Mammary epithelial cell (primary cell): Measurements from ENCODE around the gene LIN7A.

Experiments
- EZH2 ChIP-seq: IDR thresholded peaks from 2 replicates; pipeline ENCODE4 v1.6.1; 2012; ENCODE audit warnings: low read length, inconsistent platforms, borderline replicate concordance
- TF ChIP-seq, protein P1 (sequence below), 2 donors: IDR thresholded peaks in 1 of 2; conservative IDR thresholded peaks in 1 of 2; 2 replicates each; pipeline ENCODE4 v1.5.1; 2011 to 2012; ENCODE audit warnings: inconsistent platforms in 2 of 2, low read length in 2 of 2, mild to moderate bottlenecking in 2 of 2, control low read depth in 1 of 2, low read depth in 1 of 2; ENCODE audit not compliant: insufficient read depth in 1 of 2; ENCODE audit errors: extremely low read depth in 1 of 2

DNA sequence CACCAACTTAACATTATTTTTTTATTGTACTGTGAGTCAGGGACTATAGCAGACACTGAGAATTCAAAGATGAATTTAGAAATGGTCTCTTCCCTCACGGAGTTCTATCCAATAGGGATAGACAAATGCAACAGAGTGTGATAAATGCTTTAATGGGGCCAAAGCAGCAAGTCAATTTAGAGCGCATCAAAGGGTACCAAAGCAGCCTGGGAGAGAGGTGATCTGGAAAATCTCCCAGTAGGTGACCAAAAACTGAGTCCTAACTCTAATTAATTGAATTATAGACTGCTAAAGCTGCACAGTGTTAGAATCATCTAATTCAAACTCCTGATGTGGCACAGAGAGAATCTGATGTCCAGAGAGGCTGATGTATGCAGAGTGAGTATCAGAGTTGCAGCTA lies 2.6 kb downstream of the LIN7A start:
- TF ChIP-seq, protein P1, sequence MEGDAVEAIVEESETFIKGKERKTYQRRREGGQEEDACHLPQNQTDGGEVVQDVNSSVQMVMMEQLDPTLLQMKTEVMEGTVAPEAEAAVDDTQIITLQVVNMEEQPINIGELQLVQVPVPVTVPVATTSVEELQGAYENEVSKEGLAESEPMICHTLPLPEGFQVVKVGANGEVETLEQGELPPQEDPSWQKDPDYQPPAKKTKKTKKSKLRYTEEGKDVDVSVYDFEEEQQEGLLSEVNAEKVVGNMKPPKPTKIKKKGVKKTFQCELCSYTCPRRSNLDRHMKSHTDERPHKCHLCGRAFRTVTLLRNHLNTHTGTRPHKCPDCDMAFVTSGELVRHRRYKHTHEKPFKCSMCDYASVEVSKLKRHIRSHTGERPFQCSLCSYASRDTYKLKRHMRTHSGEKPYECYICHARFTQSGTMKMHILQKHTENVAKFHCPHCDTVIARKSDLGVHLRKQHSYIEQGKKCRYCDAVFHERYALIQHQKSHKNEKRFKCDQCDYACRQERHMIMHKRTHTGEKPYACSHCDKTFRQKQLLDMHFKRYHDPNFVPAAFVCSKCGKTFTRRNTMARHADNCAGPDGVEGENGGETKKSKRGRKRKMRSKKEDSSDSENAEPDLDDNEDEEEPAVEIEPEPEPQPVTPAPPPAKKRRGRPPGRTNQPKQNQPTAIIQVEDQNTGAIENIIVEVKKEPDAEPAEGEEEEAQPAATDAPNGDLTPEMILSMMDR (conservative IDR thresholded peaks at IDR 0.05 in 1 of 2, IDR thresholded peaks at IDR 0.05 in 1 of 2; ENCODE audit: extremely low read depth in 1 of 2, insufficient read depth in 1 of 2, low read depth in 1 of 2, low read length in 2 of 2) = no peak
- TF ChIP-seq EZH2 = no peak
